A673 (cell line): ENCODE results near the gene WBP1L.

Source experiments
- CTCF ChIP-seq: fragments of 300-800, 200-600 bp; sonication (generic); conservative IDR thresholded peaks from 2 replicates; pipeline ENCODE4 v1.5.1; 2017; ENCODE audit warnings: low read depth, mild to moderate bottlenecking, antibody characterized with exemption, low read length, moderate library complexity, mixed read lengths
- EZH2 ChIP-seq: fragments of 200-600 bp; sonication (generic); IDR thresholded peaks from 2 replicates; pipeline ENCODE4 v1.6.1; 2017; ENCODE audit warnings: borderline replicate concordance, low read depth, mild to moderate bottlenecking, mixed read lengths, antibody characterized with exemption, low read length; ENCODE audit not compliant: poor library complexity, severe bottlenecking

- TF ChIP-seq CTCF (no peak), EZH2 (no peak)
Measured at GRCh38 chr10:102764470-102765161, 20.9 kb downstream of the WBP1L start.
